ENCODE results near the gene PCBP3. TPM values are rescaled to one million over a fixed set of nuclear protein-coding genes. Genes with fewer than 3 reads are reported as not detected.

Gene PCBP3
- total RNA-seq, 2 experiments from 2014 or later, result 5.3 to 6.6 TPM

DNA sequence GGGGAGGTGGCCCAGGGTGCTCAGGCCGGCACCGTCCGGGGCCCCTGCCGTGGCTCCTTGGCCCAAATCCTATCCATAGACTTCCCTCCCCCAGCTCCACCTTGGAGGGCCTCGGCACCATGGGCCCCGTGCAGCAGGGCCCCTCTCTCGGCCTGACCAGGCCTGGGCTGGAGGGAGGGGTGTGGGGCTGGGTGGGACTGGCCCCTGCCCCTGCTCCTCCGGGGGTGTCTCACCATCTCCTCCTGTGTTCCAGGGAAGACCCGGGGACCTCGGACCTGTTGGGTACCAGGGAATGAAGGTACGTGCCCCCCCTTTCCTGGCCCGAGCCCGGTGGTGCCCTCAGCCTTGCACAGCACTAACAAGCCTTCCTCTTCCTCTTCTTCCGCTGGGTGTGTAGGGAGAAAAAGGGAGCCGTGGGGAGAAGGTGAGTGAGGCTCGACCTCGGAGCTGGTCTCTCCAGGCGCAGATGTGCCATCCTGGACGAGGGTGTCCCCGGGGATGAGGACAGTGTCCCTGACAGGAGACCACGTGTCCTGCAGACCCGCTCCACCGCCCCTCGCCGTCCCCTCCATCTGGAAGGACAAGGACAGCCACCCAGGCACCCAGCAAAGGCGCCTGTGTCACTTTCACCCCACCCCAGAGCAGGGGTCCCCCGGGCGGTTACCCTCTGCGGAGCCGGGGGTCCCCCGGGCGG is 346.0 kb downstream of the PCBP3 start:
- H3K36me3 Mint-ChIP-seq, result no peaks in the 10 kb centered on the region
- H3K4me1 Mint-ChIP-seq (ENCODE audit: low read depth), result no peaks in the 10 kb centered on the region
- H3K27me3 Mint-ChIP-seq, result no peaks in the 10 kb centered on the region
- DNase-seq, result no peak
- H3K9me3 Mint-ChIP-seq, result no peaks in the 10 kb centered on the region
- intact Hi-C loops (cut with micrococcal nuclease), result no loop called here
- ChIA-PET CTCF (no interaction called here), POLR2A (no interaction called here)
- H3K27ac Mint-ChIP-seq, result no peak overlapping the region
- no peak overlapping the region for H3K4me3 Mint-ChIP-seq

DNA sequence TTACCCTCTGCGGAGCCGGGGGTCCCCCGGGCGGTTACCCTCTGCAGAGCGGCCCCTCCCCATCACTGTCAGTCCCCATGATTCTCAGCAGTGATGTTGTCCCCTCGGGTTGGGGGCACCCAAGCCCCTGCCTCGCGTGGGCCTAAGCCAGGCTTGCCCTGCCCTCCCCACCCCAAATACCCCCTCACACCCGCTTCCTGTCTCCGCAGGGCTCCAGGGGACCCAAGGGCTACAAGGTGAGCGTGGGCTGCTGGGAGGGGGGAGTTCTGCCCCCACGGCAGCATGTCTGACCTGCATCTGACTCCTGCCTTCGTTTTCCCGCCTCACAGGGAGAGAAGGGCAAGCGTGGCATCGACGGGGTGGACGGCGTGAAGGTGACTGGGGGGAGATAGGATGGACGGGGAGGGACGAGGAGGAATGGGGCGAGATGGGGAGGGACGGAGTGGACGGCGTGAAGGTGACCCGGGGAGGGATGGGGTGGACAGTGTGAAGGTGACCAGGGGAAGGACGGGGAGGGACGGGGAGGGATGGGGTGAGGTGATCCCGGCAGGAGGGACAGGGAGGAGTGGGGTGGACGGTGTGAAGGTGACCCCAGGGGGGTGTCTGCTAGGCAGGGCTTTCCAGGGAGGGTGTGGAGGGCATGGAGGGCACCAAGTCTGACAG is 346.7 kb downstream of the PCBP3 start:
- Mint-ChIP-seq H3K4me3 (no peak overlapping the region), H3K27me3 (no peaks in the 10 kb centered on the region), H3K9me3 (no peaks in the 10 kb centered on the region), H3K36me3 (no peaks in the 10 kb centered on the region), H3K4me1 (ENCODE audit: low read depth) (no peaks in the 10 kb centered on the region), H3K27ac (no peak overlapping the region)
- ChIA-PET CTCF (no interaction called here), POLR2A (no interaction called here)
- intact Hi-C loops (cut with micrococcal nuclease), result no loop called here
- DNase-seq, result no peak

DNA sequence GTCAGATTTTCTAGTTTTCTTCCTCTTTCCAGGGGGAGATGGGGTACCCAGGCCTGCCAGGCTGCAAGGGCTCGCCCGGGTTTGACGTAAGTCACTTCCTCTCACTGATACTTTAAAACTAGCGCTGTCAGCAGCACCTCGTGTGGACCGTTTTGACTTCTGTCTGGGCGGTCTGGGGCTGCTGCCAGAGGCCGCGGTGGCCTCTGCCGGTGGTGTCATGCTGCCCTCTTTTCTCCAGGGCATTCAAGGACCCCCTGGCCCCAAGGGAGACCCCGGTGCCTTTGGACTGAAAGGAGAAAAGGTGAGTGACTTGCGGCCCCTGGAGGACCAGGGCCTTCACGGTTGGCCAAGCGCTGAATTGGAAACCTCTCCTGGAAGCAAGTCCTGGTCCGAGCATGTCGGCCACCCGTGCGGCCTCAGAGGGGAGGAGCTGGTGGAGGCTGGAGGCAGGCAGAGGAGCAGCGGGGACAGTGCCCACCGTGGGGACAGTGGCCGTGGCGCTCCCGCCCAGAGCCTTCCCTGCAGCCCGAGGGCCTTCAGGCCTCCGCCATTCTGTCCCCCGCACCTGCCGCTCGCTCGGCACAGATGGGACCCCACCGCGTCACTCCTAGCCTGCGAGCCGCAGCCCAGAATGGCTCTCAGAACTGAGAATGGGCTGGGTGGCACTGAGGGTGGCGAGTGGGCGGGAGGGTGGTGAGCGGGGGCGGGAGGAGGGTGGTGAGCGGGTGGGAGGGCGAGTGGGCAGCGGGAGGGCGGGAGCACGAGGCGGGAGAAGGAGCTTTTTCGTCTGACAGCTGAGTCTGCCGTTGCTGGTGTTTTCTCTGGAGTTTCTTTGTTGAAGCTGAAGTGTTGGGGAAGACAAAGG is 347.4 kb downstream of the PCBP3 start:
- no peak for DNase-seq
- Mint-ChIP-seq H3K4me3 (no peak overlapping the region), H3K4me1 (ENCODE audit: low read depth) (no peaks in the 10 kb centered on the region), H3K36me3 (no peaks in the 10 kb centered on the region), H3K27me3 (no peaks in the 10 kb centered on the region), H3K9me3 (no peaks in the 10 kb centered on the region), H3K27ac (no peak overlapping the region)
- ChIA-PET POLR2A (no interaction called here), CTCF (no interaction called here)
- intact Hi-C loops (cut with micrococcal nuclease), result no loop called here

DNA sequence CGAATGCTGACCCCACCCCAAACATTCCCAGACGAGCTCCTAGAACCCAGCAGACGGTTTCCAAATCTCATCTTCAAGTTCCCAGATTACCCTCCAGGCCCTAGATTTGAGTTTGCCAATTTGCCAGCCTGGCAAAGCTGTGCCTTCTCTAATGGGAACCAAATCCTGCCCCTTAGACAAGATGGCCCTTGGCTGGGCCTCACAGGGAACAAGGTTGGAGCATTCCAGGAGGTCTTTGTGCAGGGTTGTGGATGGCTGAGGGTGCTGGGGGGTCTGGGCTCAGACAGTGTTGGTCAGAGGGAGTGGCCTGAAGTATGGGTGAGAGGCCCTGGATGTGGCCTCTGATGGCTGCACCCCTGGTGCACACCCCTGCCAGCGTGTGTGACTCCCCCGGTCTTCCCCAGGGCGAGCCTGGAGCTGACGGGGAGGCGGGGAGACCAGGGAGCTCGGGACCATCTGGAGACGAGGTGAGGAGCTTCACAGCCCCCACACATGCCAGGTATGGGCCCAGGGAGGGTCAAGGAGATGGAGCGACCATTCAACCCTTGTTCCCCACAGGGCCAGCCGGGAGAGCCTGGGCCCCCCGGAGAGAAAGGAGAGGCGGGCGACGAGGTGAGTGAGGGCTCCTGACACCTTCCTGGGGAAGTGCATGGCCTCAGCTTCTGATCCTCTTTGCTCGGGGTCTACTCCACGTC is 348.2 kb downstream of the PCBP3 start:
- H3K9me3 Mint-ChIP-seq, result no peaks in the 10 kb centered on the region
- no peaks in the 10 kb centered on the region for H3K4me1 Mint-ChIP-seq (ENCODE audit: low read depth)
- POLR2A ChIA-PET, result no interaction called here
- H3K36me3 Mint-ChIP-seq, result no peaks in the 10 kb centered on the region
- intact Hi-C loops (cut with micrococcal nuclease), result no loop called here
- no peak overlapping the region for H3K4me3 Mint-ChIP-seq
- no peaks in the 10 kb centered on the region for H3K27me3 Mint-ChIP-seq
- H3K27ac Mint-ChIP-seq, result no peak overlapping the region
- CTCF ChIA-PET, result no interaction called here
- no peak for DNase-seq

Other genes starting within 250 kb of the PCBP3 start
- 1 to 10 TPM; 4.5 TPM for gene COL18A1, start 238.6 kb upstream of the PCBP3 start, total RNA-seq
- 10 to 100 TPM; 29.2 to 30.3 TPM for gene SLC19A1, start 101.3 kb upstream of the PCBP3 start, total RNA-seq